Activated CD4-positive, alpha-beta T cell treated with anti-CD3 and anti-CD28 coated beads, Interleukin-2, amount 50 U/mL, for 24 hours (primary cell): ENCODE measurements around the gene TMEM239.
"Not testable (repeated sequence)": the region's sequence is repeated elsewhere in the genome, so short reads cannot be mapped to it uniquely, and the experiment has no call there.

Source experiments
- DNase-seq, 2 donors: peaks; one replicate each; pipeline ENCODE4 v3.0.0-alpha.2; 2020; ENCODE audit warnings: low read depth in 1 of 2, low spot score in 1 of 2

TMEM239 gene

GRCh38 chr20:2799688-2800520 is 16.3 kb upstream of the TMEM239 start:
- no peak for DNase-seq

- DNase-seq = no peak
Measured at GRCh38 chr20:2800521-2801285, 15.5 kb upstream of the TMEM239 start, which contains the start of gene CPXM1. CPXM1 (minus strand) TSS chr20:2800627; CDS start chr20:2800572, 55 bp downstream.

- no peak for DNase-seq
Measured at GRCh38 chr20:2801286-2801728, 14.9 kb upstream of the TMEM239 start.

- no peak for DNase-seq
Measured at GRCh38 chr20:2804041-2804828, 11.9 kb upstream of the TMEM239 start.

GRCh38 chr20:2804852-2805688 is 11.1 kb upstream of the TMEM239 start:
- no peak for DNase-seq

GRCh38 chr20:2805689-2806350 is 10.3 kb upstream of the TMEM239 start:
- DNase-seq = no peak

GRCh38 chr20:2806351-2806701 is 9.8 kb upstream of the TMEM239 start:
- no peak for DNase-seq

GRCh38 chr20:2807019-2807418 is 9.1 kb upstream of the TMEM239 start:
- DNase-seq = no peak

GRCh38 chr20:2807929-2808328 is 8.2 kb upstream of the TMEM239 start:
- not testable (repeated sequence) for DNase-seq

- DNase-seq = no peak
Measured at GRCh38 chr20:2809690-2810089, 6.5 kb upstream of the TMEM239 start.

GRCh38 chr20:2812189-2812588 is 4.0 kb upstream of the TMEM239 start:
- DNase-seq = no peak

GRCh38 chr20:2814076-2814475 is 2.1 kb upstream of the TMEM239 start:
- no peak for DNase-seq

- DNase-seq = no peak
Measured at GRCh38 chr20:2814587-2815051, 1.5 kb upstream of the TMEM239 start, which contains the start of gene C20orf141. C20orf141 (plus strand) TSS chr20:2814987; CDS start chr20:2815185, 198 bp downstream.

GRCh38 chr20:2815242-2815900 is 793 bp upstream of the TMEM239 start:
- DNase-seq = no peak

- no peak for DNase-seq
Measured at GRCh38 chr20:2816583-2817340, 598 bp downstream of the TMEM239 start.

GRCh38 chr20:2817341-2817726 is 1.2 kb downstream of the TMEM239 start:
- no peak for DNase-seq

- DNase-seq = no peak
Measured at GRCh38 chr20:2817891-2818595, 1.9 kb downstream of the TMEM239 start.
